Stimulated activated effector memory CD8-positive, alpha-beta T cell treated with anti-CD3 and anti-CD28 coated beads, Interleukin-12 subunit alpha, Interleukin-12 subunit beta, amount 100 ng/mL, for 72 hours (primary cell): ENCODE results near the gene GABBR2.
"Not testable (repeated sequence)": the region's sequence is repeated elsewhere in the genome, so short reads cannot be mapped to it uniquely, and the experiment has no call there.

ENCODE experiments used
- ATAC-seq: fragments of 150-1000 bp; cut with Tn5 transposase; 2 replicates; pipeline ENCODE4 v1.10.0; 2021
- DNase-seq, 2 donors: peaks; one replicate each; pipeline ENCODE4 v3.0.0; 2021 to 2022; ENCODE audit warnings: low spot score in 2 of 2
- H3K27ac Mint-ChIP-seq: one replicate; pipeline ENCODE4 v1.8.0; 2022; ENCODE audit warnings: mild to moderate bottlenecking, mixed read lengths
- H3K36me3 Mint-ChIP-seq: one replicate; pipeline ENCODE4 v1.8.0; 2022; ENCODE audit warnings: mild to moderate bottlenecking, mixed read lengths
- H3K4me1 Mint-ChIP-seq: one replicate; pipeline ENCODE4 v1.8.0; 2022; ENCODE audit warnings: mixed read lengths
- H3K4me3 Mint-ChIP-seq: one replicate; pipeline ENCODE4 v1.8.0; 2022; ENCODE audit warnings: mild to moderate bottlenecking, mixed read lengths
- H3K9me3 Mint-ChIP-seq: one replicate; pipeline ENCODE4 v1.8.0; 2022; ENCODE audit warnings: mixed read lengths

The GABBR2 gene

DNA sequence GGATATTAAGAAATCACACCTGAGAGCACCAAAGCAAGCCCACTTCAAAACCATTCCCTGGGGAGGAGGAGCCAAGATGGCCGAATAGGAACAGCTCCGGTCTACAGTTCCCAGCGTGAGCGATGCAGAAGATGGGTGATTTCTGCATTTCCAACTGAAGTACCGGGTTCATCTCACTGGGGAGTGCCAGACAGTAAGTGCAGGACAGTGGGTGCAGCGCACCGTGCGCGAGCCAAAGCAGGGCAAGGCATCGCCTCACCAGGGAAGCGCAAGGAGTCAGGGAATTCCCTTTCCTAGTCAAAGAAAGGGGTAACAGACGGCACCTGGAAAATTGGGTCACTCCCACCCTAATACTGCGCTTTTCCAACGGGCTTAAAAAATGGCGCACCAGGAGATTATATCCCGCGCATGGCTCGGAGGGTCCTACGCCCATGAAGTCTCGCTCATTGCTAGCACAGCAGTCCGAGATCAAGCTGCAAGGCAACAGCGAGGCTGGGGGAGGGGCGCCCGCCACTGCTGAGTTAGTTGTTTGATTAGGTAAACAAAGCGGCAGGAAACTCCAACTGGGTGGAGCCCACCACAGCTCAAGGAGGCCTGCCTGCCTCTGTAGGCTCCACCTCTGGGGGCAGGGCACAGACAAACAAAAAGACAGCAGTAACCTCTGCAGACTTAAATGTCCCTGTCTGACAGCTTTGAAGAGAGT is 200.4 kb downstream of the GABBR2 start:
- DNase-seq = peak in 1 of 2 donors; percentile 28
- H3K27ac Mint-ChIP-seq, H3K4me3 Mint-ChIP-seq, H3K4me1 Mint-ChIP-seq, ATAC-seq, H3K36me3 Mint-ChIP-seq, H3K9me3 Mint-ChIP-seq: not testable (repeated sequence)

- Mint-ChIP-seq H3K4me1 (no peaks in the 10 kb centered on the region), H3K36me3 (no peaks in the 10 kb centered on the region), H3K27ac (no peak overlapping the region), H3K4me3 (no peak overlapping the region), H3K9me3 (no peaks in the 10 kb centered on the region)
- DNase-seq (peak in 1 of 2 donors; percentile 28), ATAC-seq (peak; percentile 32)
Measured at GRCh38 chr9:98506422-98507054, 202.2 kb downstream of the GABBR2 start.

- no peaks in the 10 kb centered on the region for H3K4me1 Mint-ChIP-seq
- no peak overlapping the region for H3K4me3 Mint-ChIP-seq
- DNase-seq = no peak
- H3K36me3 Mint-ChIP-seq = no peaks in the 10 kb centered on the region
- no peak overlapping the region for H3K27ac Mint-ChIP-seq
- no peaks in the 10 kb centered on the region for H3K9me3 Mint-ChIP-seq
- ATAC-seq = no peak
Measured at GRCh38 chr9:98504298-98505282, 204.1 kb downstream of the GABBR2 start.

DNA sequence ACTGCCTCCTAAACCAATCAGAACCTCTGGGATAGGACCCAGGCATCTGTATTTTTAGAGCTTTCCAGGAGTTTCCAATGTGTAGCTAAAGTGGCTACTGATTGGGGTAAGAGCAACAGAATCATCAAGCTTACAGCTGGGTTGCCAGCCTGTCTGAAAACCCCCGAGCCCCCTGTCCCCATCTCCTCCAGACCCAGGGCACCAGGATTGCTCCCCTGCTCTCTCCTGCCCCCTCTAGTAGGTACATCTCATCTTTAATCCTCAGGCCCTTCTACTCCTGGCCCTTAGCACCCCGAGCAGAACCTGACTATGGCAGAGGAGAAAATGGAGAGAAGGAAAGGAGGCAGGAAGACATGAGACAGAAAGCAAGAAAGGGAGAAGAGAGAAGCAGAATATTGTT is 204.9 kb downstream of the GABBR2 start:
- no peaks in the 10 kb centered on the region for H3K36me3 Mint-ChIP-seq
- no peaks in the 10 kb centered on the region for H3K9me3 Mint-ChIP-seq
- H3K4me1 Mint-ChIP-seq = no peaks in the 10 kb centered on the region
- ATAC-seq = no peak
- peak in 1 of 2 donors; percentile 37 for DNase-seq
- no peak overlapping the region for H3K4me3 Mint-ChIP-seq
- no peak overlapping the region for H3K27ac Mint-ChIP-seq

- H3K36me3 Mint-ChIP-seq = no peaks in the 10 kb centered on the region
- peak in 1 of 2 donors; percentile 22 for DNase-seq
Measured at GRCh38 chr9:98502976-98503325, 205.8 kb downstream of the GABBR2 start.

GRCh38 chr9:98502311-98502975 is 206.3 kb downstream of the GABBR2 start:
- Mint-ChIP-seq H3K4me1 (no peaks in the 10 kb centered on the region), H3K36me3 (no peaks in the 10 kb centered on the region), H3K4me3 (no peak overlapping the region), H3K27ac (no peak overlapping the region), H3K9me3 (no peaks in the 10 kb centered on the region)
- DNase-seq (peak in 1 of 2 donors; percentile 38), ATAC-seq (peak; percentile 39)

More at GRCh38 chr9:98502976-98503325, 205.8 kb downstream of the GABBR2 start:
- Mint-ChIP-seq H3K9me3 (no peaks in the 10 kb centered on the region), H3K4me1 (no peaks in the 10 kb centered on the region), H3K4me3 (no peak overlapping the region), H3K27ac (no peak overlapping the region)
- ATAC-seq = no peak

- Mint-ChIP-seq H3K4me3 (no peak overlapping the region), H3K36me3 (no peaks in the 10 kb centered on the region), H3K9me3 (no peaks in the 10 kb centered on the region), H3K4me1 (no peaks in the 10 kb centered on the region), H3K27ac (no peak overlapping the region)
- no peak for ATAC-seq
- no peak for DNase-seq
Measured at GRCh38 chr9:98501819-98502218, 206.9 kb downstream of the GABBR2 start.

DNA sequence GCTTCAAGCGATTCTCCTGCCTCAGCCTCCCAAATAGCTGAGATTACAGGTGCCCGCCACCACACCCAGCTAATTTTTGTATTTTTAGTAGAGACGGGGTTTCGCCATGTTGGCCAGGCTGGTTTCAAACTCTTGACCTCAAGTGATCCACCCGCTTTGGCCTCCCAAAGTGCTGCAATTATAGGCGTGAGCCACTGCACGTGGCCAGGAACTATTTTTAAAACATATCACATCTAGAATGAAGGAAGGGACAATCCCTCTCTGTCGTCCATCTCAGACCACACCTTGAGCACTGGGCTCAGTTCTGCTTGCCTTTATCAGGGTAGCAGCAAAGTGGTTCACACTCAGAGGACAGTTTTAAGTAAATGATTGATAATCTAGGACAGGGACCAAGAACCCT is 207.5 kb downstream of the GABBR2 start:
- not testable (repeated sequence) for H3K9me3 Mint-ChIP-seq, ATAC-seq, H3K27ac Mint-ChIP-seq, H3K4me3 Mint-ChIP-seq, DNase-seq, H3K4me1 Mint-ChIP-seq, H3K36me3 Mint-ChIP-seq

DNA sequence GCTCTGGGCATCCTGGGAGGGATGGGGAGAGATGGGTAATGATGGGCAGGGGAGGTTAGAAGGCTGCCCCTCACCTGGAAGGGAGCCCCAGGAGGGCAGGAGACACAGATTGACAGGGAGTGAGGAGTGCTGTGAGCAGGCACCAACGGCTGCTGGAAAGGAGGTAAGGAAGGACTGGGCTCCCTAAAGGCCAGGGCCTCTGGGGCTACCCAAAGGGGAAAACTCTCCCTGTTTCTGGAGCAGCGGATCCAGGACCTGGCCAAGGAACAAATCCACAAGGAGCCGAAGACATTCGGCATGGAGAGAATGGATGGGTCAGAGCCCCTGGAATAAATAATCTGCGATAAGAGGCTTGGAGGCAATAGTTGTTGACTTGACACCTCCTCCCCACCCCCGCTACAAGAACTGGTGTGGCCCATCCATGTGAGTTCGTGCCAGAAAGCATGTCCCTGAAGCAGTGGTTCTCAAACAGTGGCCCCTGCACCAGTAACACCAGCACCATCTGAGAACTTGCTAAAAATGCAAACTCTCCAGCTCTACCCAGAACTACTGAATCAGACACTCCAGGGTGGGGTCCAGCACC is 208.3 kb downstream of the GABBR2 start:
- H3K9me3 Mint-ChIP-seq = no peaks in the 10 kb centered on the region
- peak in 1 of 2 donors; percentile 40 for DNase-seq
- H3K4me3 Mint-ChIP-seq = no peak overlapping the region
- no peaks in the 10 kb centered on the region for H3K4me1 Mint-ChIP-seq
- no peak overlapping the region for H3K27ac Mint-ChIP-seq
- no peak for ATAC-seq
- no peaks in the 10 kb centered on the region for H3K36me3 Mint-ChIP-seq

DNA sequence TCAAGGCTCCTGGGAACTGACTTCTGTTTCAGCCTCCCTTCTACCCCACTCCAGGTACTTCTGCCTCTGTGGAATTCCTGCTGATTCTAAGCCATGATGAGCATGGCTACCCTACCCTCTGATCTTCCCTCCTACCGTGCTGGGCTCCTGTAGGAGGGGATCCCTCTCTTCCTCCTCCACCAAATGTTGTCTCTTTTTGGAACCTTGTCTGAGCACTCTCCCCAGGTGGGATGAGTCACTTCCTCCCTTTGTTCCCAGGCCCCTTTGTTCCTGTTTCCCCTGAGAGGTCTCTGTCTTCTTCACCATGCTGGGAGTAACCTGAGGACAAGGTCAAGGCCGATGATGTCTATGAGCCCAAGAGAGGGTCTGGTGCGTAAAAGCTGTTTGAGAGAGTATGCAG is 213.2 kb downstream of the GABBR2 start:
- Mint-ChIP-seq H3K36me3 (no peaks in the 10 kb centered on the region), H3K4me1 (no peaks in the 10 kb centered on the region), H3K4me3 (no peak overlapping the region), H3K9me3 (no peaks in the 10 kb centered on the region), H3K27ac (no peak overlapping the region)
- ATAC-seq (no peak), DNase-seq (no peak)

DNA sequence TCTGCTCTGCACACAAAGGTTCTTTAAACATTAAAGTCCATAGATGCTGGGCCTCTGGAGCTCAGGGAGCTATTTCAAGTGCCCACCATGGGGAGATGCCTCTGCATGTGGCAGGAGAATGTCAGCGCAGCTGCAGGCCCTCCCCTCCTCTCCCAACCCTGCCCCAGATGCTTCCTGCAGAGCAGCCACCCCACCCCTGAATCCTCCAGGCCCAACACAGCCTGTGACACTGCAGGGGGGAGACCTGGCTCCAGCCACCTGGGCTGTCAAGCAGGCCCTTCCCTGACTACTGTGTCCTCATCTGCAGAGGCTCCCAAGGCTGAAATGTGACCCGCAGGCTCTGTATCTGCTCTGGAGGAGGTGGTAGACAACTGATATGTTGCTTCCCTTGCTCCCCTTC is 213.9 kb downstream of the GABBR2 start:
- ATAC-seq = no peak
- Mint-ChIP-seq H3K36me3 (no peaks in the 10 kb centered on the region), H3K4me1 (no peaks in the 10 kb centered on the region), H3K4me3 (no peak overlapping the region), H3K9me3 (no peaks in the 10 kb centered on the region), H3K27ac (no peak overlapping the region)
- no peak for DNase-seq

DNA sequence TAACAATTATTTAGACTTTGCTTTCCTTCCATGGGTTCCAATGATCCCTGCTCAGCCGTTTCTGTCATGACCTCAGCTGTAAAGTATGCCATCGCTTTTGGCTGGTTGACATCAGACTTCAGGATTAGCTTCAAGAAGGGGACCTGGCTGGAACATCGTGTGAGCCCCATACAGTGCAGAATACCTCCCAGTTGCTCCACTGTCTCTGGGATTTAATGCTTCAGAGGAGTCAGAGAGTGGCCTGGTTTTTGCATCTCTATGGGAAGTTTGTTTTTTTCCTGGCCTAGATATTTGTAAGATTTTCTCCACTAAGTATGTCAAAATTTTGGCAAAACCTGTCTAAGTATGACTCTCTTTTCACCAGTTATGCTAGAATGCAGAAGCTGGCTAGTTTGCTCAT is 216.9 kb downstream of the GABBR2 start:
- no peak for ATAC-seq
- Mint-ChIP-seq H3K4me1 (no peaks in the 10 kb centered on the region), H3K9me3 (no peaks in the 10 kb centered on the region), H3K36me3 (no peaks in the 10 kb centered on the region), H3K4me3 (no peak overlapping the region), H3K27ac (no peak overlapping the region)
- no peak for DNase-seq

DNA sequence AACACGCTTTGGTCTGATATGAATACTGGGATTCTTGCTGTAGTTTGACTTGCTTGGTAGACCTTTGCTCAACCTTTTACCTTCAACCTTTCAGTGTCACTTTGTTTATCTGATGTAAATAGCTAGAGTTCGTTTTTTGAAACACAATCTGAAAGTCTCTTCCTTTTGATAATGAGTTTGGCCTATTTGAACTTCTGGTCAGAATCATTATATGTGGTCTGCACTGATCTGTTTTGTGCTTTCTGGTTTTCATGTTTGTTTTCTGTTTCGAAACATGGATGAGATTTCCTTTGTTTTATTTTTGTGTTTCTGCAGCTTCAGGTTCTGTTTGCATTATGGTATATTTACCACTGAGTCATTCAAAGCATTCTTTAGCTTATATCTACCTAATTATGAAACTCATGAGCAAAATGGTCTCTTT is 217.5 kb downstream of the GABBR2 start:
- no peaks in the 10 kb centered on the region for H3K36me3 Mint-ChIP-seq
- no peaks in the 10 kb centered on the region for H3K9me3 Mint-ChIP-seq
- DNase-seq (no peak), ATAC-seq (peak; percentile 46)
- H3K4me1 Mint-ChIP-seq = no peaks in the 10 kb centered on the region
- H3K4me3 Mint-ChIP-seq = no peak overlapping the region
- H3K27ac Mint-ChIP-seq = no peak overlapping the region

- Mint-ChIP-seq H3K27ac (no peak overlapping the region), H3K9me3 (no peaks in the 10 kb centered on the region), H3K4me3 (no peak overlapping the region), H3K36me3 (no peaks in the 10 kb centered on the region), H3K4me1 (no peaks in the 10 kb centered on the region)
- ATAC-seq (no peak), DNase-seq (no peak)
Measured at GRCh38 chr9:98488571-98489312, 220.0 kb downstream of the GABBR2 start.
